Prostate gland (tissue), 2 donors: ENCODE results near the gene PFN3.

Source experiments
- CTCF ChIP-seq, 4 experiments: fragments of 200-600 bp in 2 of 4; fragments of 450-650 bp in 2 of 4; sonication (generic) in 2 of 4; IDR thresholded peaks; 1 replicate in 3 of 4; 2 replicates in 1 of 4; pipeline ENCODE4 v1.5.1; 2016 to 2019; ENCODE audit warnings: antibody characterized with exemption in 4 of 4, mild to moderate bottlenecking in 2 of 4, moderate library complexity in 2 of 4
- POLR2AphosphoS5 ChIP-seq: sonication (generic); formaldehyde crosslinking; IDR thresholded peaks from one replicate; pipeline ENCODE4 v1.6.1; 2017; ENCODE audit warnings: antibody characterized with exemption

- TF ChIP-seq POLR2AphosphoS5 (no peak), CTCF (IDR thresholded peaks at IDR 0.05) (no peak)
Observed at GRCh38 chr5:177361418-177362291, 38.8 kb downstream of the PFN3 start.
